ENCODE measurements around the gene PTPRG. TPM values are rescaled to one million over a fixed set of nuclear protein-coding genes. Genes with fewer than 3 reads are reported as not detected.

The PTPRG gene
- total RNA-seq, 2 donors from 2014 or later = 23.9 to 31.6 TPM

DNA sequence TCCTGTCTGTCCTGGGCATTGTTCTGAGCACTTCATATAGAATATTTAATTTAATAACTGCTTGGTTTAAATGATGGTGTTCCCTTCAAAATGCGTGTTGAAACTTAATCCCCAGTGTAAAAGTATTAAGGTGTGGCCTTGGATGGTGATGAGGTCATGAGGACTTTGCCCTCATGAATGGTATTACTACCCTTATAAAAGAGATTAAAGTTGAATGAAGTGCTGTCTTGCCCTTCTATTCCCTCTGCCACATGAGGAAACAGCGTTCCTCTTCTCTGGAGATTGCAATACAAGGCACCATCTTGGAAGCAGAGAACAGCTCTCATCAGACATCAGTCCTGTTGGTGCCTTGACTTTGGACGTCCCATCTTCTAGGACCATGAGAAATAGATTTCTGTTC lies 374.4 kb downstream of the PTPRG start:
- no peaks in the 10 kb centered on the region for H3K36me3 ChIP-seq (replicated peaks in 1 of 2; ENCODE audit: insufficient read depth in 1 of 2, low read depth in 2 of 2)
- 82 to 89% methylated on average over 3 of the region's 3 CpGs for WGBS, 2 donors
- no peak for DNase-seq
- no peak overlapping the region for H3K4me3 ChIP-seq
- H3K27me3 ChIP-seq = no peaks in the 10 kb centered on the region
- no peak for ATAC-seq
- intact Hi-C loops (cut with DNase I) = no loop called here
- H3K4me1 ChIP-seq = peaks cover 6% of the 10 kb centered on the region
- H3K27ac ChIP-seq = no peak overlapping the region
- no peaks in the 10 kb centered on the region for H3K9me3 ChIP-seq
- TF ChIP-seq POLR2A (IDR thresholded peaks at IDR 0.05) = no peak
- TF ChIP-seq, protein P1, sequence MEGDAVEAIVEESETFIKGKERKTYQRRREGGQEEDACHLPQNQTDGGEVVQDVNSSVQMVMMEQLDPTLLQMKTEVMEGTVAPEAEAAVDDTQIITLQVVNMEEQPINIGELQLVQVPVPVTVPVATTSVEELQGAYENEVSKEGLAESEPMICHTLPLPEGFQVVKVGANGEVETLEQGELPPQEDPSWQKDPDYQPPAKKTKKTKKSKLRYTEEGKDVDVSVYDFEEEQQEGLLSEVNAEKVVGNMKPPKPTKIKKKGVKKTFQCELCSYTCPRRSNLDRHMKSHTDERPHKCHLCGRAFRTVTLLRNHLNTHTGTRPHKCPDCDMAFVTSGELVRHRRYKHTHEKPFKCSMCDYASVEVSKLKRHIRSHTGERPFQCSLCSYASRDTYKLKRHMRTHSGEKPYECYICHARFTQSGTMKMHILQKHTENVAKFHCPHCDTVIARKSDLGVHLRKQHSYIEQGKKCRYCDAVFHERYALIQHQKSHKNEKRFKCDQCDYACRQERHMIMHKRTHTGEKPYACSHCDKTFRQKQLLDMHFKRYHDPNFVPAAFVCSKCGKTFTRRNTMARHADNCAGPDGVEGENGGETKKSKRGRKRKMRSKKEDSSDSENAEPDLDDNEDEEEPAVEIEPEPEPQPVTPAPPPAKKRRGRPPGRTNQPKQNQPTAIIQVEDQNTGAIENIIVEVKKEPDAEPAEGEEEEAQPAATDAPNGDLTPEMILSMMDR (IDR thresholded peaks at IDR 0.05) = no peak

DNA sequence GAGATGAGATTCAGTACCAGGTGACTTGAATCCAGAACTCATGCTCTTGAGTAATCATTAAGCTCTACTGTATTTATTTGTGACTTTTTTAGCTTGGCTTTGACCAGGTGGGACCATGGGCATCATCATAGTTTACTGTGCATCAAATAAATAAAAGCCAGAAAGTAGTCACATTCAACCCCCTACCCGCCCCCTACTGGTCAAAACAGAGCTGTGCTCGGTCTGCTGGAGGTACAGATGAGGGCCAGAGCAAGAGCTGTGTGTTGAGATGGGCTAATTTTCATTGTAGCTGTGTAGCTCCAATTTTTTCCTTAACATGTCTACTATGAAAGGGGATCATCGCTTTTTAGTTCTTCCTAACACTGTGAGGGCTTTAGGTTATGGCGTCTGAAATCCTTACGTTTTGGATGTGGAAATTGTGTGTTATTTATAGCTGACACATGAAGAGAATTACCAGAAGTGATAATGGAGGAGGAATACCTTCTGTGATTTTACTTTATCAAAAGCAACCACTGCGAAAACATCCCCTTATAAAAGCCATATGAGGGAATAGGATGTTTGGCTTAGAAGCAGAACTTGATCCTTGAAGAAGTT lies 375.1 kb downstream of the PTPRG start:
- H3K27me3 ChIP-seq = no peaks in the 10 kb centered on the region
- no peaks in the 10 kb centered on the region for H3K36me3 ChIP-seq (replicated peaks in 1 of 2; ENCODE audit: insufficient read depth in 1 of 2, low read depth in 2 of 2)
- WGBS, 2 donors = 80 to 87% methylated on average over 6 of the region's 6 CpGs
- DNase-seq = peak in 1 of 4 donors; percentile 8
- no peaks in the 10 kb centered on the region for H3K9me3 ChIP-seq
- H3K27ac ChIP-seq = no peak overlapping the region
- H3K4me3 ChIP-seq = no peak overlapping the region
- no peak for ATAC-seq
- H3K4me1 ChIP-seq = peaks cover 6% of the 10 kb centered on the region
- TF ChIP-seq POLR2A (IDR thresholded peaks at IDR 0.05) = no peak
- TF ChIP-seq, protein P1 (IDR thresholded peaks at IDR 0.05) = peak in 5 of 7 experiments; percentile 14 to 20 (median 16)
- intact Hi-C loops (cut with DNase I) = no loop called here

DNA sequence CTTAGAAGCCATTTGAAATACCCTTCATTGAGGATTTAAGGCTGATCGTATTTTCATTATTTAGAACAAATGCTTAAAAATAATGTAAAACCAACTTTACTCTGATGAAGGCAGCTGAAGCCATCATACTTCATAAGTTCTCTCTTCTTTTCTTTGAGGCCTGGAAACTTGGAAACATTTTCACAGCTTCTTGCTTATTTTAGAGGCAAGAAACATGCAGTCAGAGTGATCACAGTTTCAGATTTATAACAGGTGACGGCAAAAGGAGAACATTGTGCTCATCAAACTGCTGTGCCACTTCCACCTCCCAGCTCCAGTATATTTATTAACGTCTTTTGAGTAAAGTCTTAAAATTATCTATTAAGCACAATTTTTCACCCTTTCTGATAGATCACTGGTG lies 376.1 kb downstream of the PTPRG start:
- no peaks in the 10 kb centered on the region for H3K9me3 ChIP-seq
- TF ChIP-seq POLR2A (IDR thresholded peaks at IDR 0.05) = no peak
- TF ChIP-seq, protein P1 (IDR thresholded peaks at IDR 0.05) = no peak
- peaks cover 6% of the 10 kb centered on the region for H3K4me1 ChIP-seq
- no peak overlapping the region for H3K27ac ChIP-seq
- no peak overlapping the region for H3K4me3 ChIP-seq
- no peaks in the 10 kb centered on the region for H3K27me3 ChIP-seq
- intact Hi-C loops (cut with DNase I) = no loop called here
- 68 to 73% methylated on average over 3 of the region's 3 CpGs for WGBS, 2 donors
- H3K36me3 ChIP-seq (replicated peaks in 1 of 2; ENCODE audit: insufficient read depth in 1 of 2, low read depth in 2 of 2) = no peaks in the 10 kb centered on the region
- DNase-seq (no peak), ATAC-seq (no peak)

DNA sequence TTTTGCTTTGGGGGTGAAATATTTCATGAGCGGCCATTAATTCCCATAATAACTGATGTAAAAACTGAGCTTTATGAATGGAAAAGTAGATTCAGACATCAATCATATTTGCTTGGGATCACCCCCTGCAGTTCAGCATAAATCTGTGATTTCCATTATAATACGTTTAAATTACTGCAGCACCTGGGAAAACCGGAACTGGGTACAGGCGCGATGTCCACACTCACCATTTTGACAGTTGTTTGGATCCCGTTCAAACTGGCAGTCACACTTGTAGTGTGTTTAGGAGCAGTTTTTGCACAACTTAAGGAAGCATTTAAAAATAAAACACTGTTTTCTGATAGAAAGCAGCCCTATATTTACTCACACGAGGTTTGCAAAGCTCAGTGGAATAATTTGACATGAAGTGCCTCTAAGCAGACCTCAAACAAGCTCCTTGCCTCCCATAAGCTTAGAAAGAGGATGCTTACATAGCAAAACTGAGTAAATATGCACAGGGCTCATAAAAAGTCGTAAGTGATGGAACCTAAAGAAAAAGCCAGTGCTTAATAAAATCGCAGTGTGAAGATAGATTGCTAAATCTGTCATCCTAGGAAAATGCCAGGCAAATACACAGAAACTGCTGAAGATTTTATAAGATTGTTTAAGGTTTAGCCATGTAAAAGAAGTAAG lies 377.6 kb downstream of the PTPRG start:
- Histone ChIP-seq H3K4me1 (peaks cover 6% of the 10 kb centered on the region), H3K27ac (no peak overlapping the region), H3K4me3 (no peak overlapping the region), H3K27me3 (no peaks in the 10 kb centered on the region), H3K36me3 (replicated peaks in 1 of 2; ENCODE audit: insufficient read depth in 1 of 2, low read depth in 2 of 2) (no peaks in the 10 kb centered on the region), H3K9me3 (no peaks in the 10 kb centered on the region)
- ATAC-seq = no peak
- WGBS, 2 donors = 22 to 23% methylated on average over 9 of the region's 9 CpGs
- intact Hi-C loops (cut with DNase I) = no loop called here
- DNase-seq = peak; percentile 20 to 58 (median 43)
- no peak for TF ChIP-seq POLR2A (IDR thresholded peaks at IDR 0.05)
- TF ChIP-seq, protein P1 (IDR thresholded peaks at IDR 0.05) = no peak

DNA sequence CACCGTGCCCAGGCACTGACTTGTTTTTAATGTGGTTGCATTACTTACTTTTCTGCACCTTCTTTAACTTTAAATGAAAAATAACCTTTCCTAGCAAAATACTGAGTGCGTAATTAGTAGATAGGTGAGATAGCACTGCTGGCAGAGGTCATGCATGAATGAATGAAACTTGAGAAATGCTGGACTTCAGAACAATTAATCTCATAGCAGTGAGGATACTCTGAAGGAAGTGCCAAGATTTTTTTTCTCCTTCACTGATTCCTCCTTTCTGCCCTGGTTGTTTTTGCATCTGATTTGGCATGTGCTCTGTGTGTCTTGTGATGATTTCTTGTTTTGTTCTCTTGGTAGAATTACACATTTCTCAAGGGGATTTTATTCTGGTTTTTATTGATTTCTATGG lies 378.9 kb downstream of the PTPRG start:
- TF ChIP-seq, protein P1 (IDR thresholded peaks at IDR 0.05) = no peak
- TF ChIP-seq POLR2A (IDR thresholded peaks at IDR 0.05) = no peak
- H3K9me3 ChIP-seq = no peaks in the 10 kb centered on the region
- peaks cover 6% of the 10 kb centered on the region for H3K4me1 ChIP-seq
- H3K36me3 ChIP-seq (replicated peaks in 1 of 2; ENCODE audit: insufficient read depth in 1 of 2, low read depth in 2 of 2) = no peaks in the 10 kb centered on the region
- DNase-seq = no peak
- intact Hi-C loops (cut with DNase I) = no loop called here
- H3K27ac ChIP-seq = no peak overlapping the region
- WGBS, 2 donors = 74 to 83% methylated on average over 2 of the region's 2 CpGs
- no peak for ATAC-seq
- H3K4me3 ChIP-seq = no peak overlapping the region
- H3K27me3 ChIP-seq = no peaks in the 10 kb centered on the region

Measured in body of pancreas (tissue), 4 donors.